Measurements from ENCODE around the gene MAGT1. TPM values are rescaled to one million over a fixed set of nuclear protein-coding genes. Genes with fewer than 3 reads are reported as not detected.

Gene MAGT1
- total RNA-seq, 1 donor from 2014 or later, result 64.0 TPM

GRCh38 chrX:77785486-77786364, 109.5 kb downstream of the MAGT1 start, which contains the start of gene ATRX:
ATRX (minus strand) TSS chrX:77786216; CDS start chrX:77786001, 215 bp downstream.
- H3K27me3 ChIP-seq, result no peaks in the 10 kb centered on the region
- H3K9me3 ChIP-seq, result no peaks in the 10 kb centered on the region
- peak within 1 kb of the TSS; percentile 67 for H3K4me3 ChIP-seq
- no peak for TF ChIP-seq CTCF (IDR thresholded peaks at IDR 0.05)
- no peaks in the 10 kb centered on the region for H3K36me3 ChIP-seq
- H3K27ac ChIP-seq, result peak within 1 kb of the TSS; percentile 94
- peak; percentile 98 for ATAC-seq
- no peaks in the 10 kb centered on the region for H3K4me1 ChIP-seq
- DNase-seq, result peak; percentile 77
- intact Hi-C loops (cut with DNase I), result no loop called here

GRCh38 chrX:77779695-77780094, 115.5 kb downstream of the MAGT1 start:
- intact Hi-C loops (cut with DNase I), result no loop called here
- no peak overlapping the region for H3K27ac ChIP-seq
- TF ChIP-seq CTCF (IDR thresholded peaks at IDR 0.05), result no peak
- no peak for ATAC-seq
- no peaks in the 10 kb centered on the region for H3K9me3 ChIP-seq
- H3K27me3 ChIP-seq, result no peaks in the 10 kb centered on the region
- DNase-seq, result no peak
- H3K36me3 ChIP-seq, result no peaks in the 10 kb centered on the region
- H3K4me3 ChIP-seq, result no peak overlapping the region
- peaks cover 3% of the 10 kb centered on the region for H3K4me1 ChIP-seq

- Histone ChIP-seq H3K27me3 (no peaks in the 10 kb centered on the region), H3K4me3 (no peak overlapping the region), H3K4me1 (peaks cover 3% of the 10 kb centered on the region), H3K36me3 (no peaks in the 10 kb centered on the region), H3K27ac (no peak overlapping the region), H3K9me3 (no peaks in the 10 kb centered on the region)
- DNase-seq (no peak), ATAC-seq (no peak)
- no peak for TF ChIP-seq CTCF (IDR thresholded peaks at IDR 0.05)
- intact Hi-C loops (cut with DNase I), result no loop called here
These were observed 118.6 kb downstream of the MAGT1 start for GRCh38 chrX:77776659-77777058.

Other genes with a start within 250 kb of the MAGT1 start
- 83.4 TPM for gene ATRX, start 109.2 kb downstream of the MAGT1 start, total RNA-seq
- gene COX7B, start 4.0 kb upstream of the MAGT1 start, total RNA-seq, result 174 TPM
- gene ATP7A, start 15.3 kb upstream of the MAGT1 start, total RNA-seq, result 16.4 TPM
- not detected for gene PGAM4, start 74.2 kb upstream of the MAGT1 start, total RNA-seq
- gene PGK1, start 208.8 kb upstream of the MAGT1 start, total RNA-seq, result 250 TPM
- 12.9 TPM for gene TAF9B, start 244.2 kb upstream of the MAGT1 start, total RNA-seq